Muscle layer of duodenum (tissue), 2 donors: ENCODE data around the gene INPP4B.

ENCODE experiments used
- H3K27ac ChIP-seq: one replicate; pipeline ENCODE4 v1.7.0; 2013; ENCODE audit warnings: mild to moderate bottlenecking, low read length
- H3K27me3 ChIP-seq: one replicate; pipeline ENCODE4 v1.7.0; 2013; ENCODE audit warnings: low read depth, mild to moderate bottlenecking, control low read depth, low read length
- H3K36me3 ChIP-seq, 2 donors: one replicate each; pipeline ENCODE4 v1.7.0; 2013; ENCODE audit warnings: low read length in 2 of 2, control low read depth in 1 of 2, mild to moderate bottlenecking in 1 of 2; ENCODE audit not compliant: insufficient read depth in 2 of 2, control insufficient read depth in 1 of 2
- H3K4me1 ChIP-seq, 2 donors: one replicate each; pipeline ENCODE4 v1.7.0; 2013; ENCODE audit warnings: low read length in 2 of 2, mild to moderate bottlenecking in 2 of 2, control low read depth in 1 of 2, moderate library complexity in 1 of 2; ENCODE audit not compliant: insufficient read depth in 2 of 2, control insufficient read depth in 1 of 2
- H3K4me3 ChIP-seq, 2 donors: one replicate each; pipeline ENCODE4 v1.7.0; 2013; ENCODE audit warnings: low read length in 2 of 2, low read depth in 1 of 2, mild to moderate bottlenecking in 1 of 2
- H3K9me3 ChIP-seq, 2 donors: one replicate each; pipeline ENCODE4 v1.7.0; 2013; ENCODE audit warnings: low read length in 2 of 2, control low read depth in 1 of 2, mild to moderate bottlenecking in 1 of 2; ENCODE audit not compliant: control insufficient read depth in 1 of 2
- donor health status: healthy.

INPP4B gene

GRCh38 chr4:142607976-142608375 is 238.1 kb downstream of the INPP4B start:
- no peak overlapping the region for H3K27ac ChIP-seq
- peaks cover 0 to 7% of the 10 kb centered on the region in 2 donors for H3K9me3 ChIP-seq
- no peaks in the 10 kb centered on the region for H3K36me3 ChIP-seq

GRCh38 chr4:142600952-142601351 is 245.1 kb downstream of the INPP4B start:
- Histone ChIP-seq H3K4me1 (no peaks in the 10 kb centered on the region), H3K9me3 (peaks cover 4 to 7% of the 10 kb centered on the region in 2 donors), H3K4me3 (no peak overlapping the region), H3K27me3 (no peaks in the 10 kb centered on the region), H3K27ac (no peak overlapping the region), H3K36me3 (no peaks in the 10 kb centered on the region)

More at GRCh38 chr4:142607976-142608375, 238.1 kb downstream of the INPP4B start:
- H3K27me3 ChIP-seq: no peaks in the 10 kb centered on the region
- H3K4me1 ChIP-seq: no peaks in the 10 kb centered on the region
- no peak overlapping the region for H3K4me3 ChIP-seq

- Histone ChIP-seq H3K9me3 (peaks cover 0 to 4% of the 10 kb centered on the region in 2 donors), H3K4me1 (no peaks in the 10 kb centered on the region), H3K27ac (no peak overlapping the region), H3K36me3 (no peaks in the 10 kb centered on the region), H3K4me3 (no peak overlapping the region), H3K27me3 (no peaks in the 10 kb centered on the region)
Observed at GRCh38 chr4:142598132-142598531, 248.0 kb downstream of the INPP4B start.

- Histone ChIP-seq H3K27me3 (no peaks in the 10 kb centered on the region), H3K27ac (no peak overlapping the region), H3K4me3 (no peak overlapping the region), H3K9me3 (peaks cover 0 to 4% of the 10 kb centered on the region in 2 donors), H3K36me3 (no peaks in the 10 kb centered on the region), H3K4me1 (no peaks in the 10 kb centered on the region)
Observed at GRCh38 chr4:142596595-142596994, 249.5 kb downstream of the INPP4B start.

GRCh38 chr4:142596121-142596520 is 250.0 kb downstream of the INPP4B start:
- no peaks in the 10 kb centered on the region for H3K4me1 ChIP-seq
- H3K27me3 ChIP-seq: no peaks in the 10 kb centered on the region
- no peak overlapping the region for H3K27ac ChIP-seq
- H3K4me3 ChIP-seq: no peak overlapping the region
- no peaks in the 10 kb centered on the region for H3K36me3 ChIP-seq
- H3K9me3 ChIP-seq: peaks cover 0 to 4% of the 10 kb centered on the region in 2 donors

GRCh38 chr4:142595222-142595871 is 250.8 kb downstream of the INPP4B start:
- Histone ChIP-seq H3K4me3 (no peak overlapping the region), H3K27me3 (no peaks in the 10 kb centered on the region), H3K9me3 (peaks cover 0 to 4% of the 10 kb centered on the region in 2 donors), H3K27ac (no peak overlapping the region), H3K4me1 (no peaks in the 10 kb centered on the region), H3K36me3 (no peaks in the 10 kb centered on the region)

- Histone ChIP-seq H3K27ac (no peak overlapping the region), H3K36me3 (no peaks in the 10 kb centered on the region)
Observed at GRCh38 chr4:142585411-142585810, 260.7 kb downstream of the INPP4B start.

GRCh38 chr4:142583708-142584107 is 262.4 kb downstream of the INPP4B start:
- Histone ChIP-seq H3K4me3 (no peak overlapping the region), H3K4me1 (no peaks in the 10 kb centered on the region), H3K27me3 (no peaks in the 10 kb centered on the region), H3K27ac (no peak overlapping the region), H3K9me3 (no peaks in the 10 kb centered on the region), H3K36me3 (no peaks in the 10 kb centered on the region)

More at GRCh38 chr4:142585411-142585810, 260.7 kb downstream of the INPP4B start:
- Histone ChIP-seq H3K4me1 (no peaks in the 10 kb centered on the region), H3K4me3 (no peak overlapping the region), H3K27me3 (no peaks in the 10 kb centered on the region), H3K9me3 (no peaks in the 10 kb centered on the region)

GRCh38 chr4:142582340-142582739 is 263.8 kb downstream of the INPP4B start:
- Histone ChIP-seq H3K27ac (no peak overlapping the region), H3K4me1 (no peaks in the 10 kb centered on the region), H3K36me3 (no peaks in the 10 kb centered on the region), H3K27me3 (no peaks in the 10 kb centered on the region), H3K9me3 (no peaks in the 10 kb centered on the region), H3K4me3 (no peak overlapping the region)

GRCh38 chr4:142581881-142582280 is 264.2 kb downstream of the INPP4B start:
- Histone ChIP-seq H3K36me3 (no peaks in the 10 kb centered on the region), H3K27ac (no peak overlapping the region), H3K4me3 (no peak overlapping the region), H3K9me3 (no peaks in the 10 kb centered on the region), H3K4me1 (no peaks in the 10 kb centered on the region), H3K27me3 (no peaks in the 10 kb centered on the region)

GRCh38 chr4:142579443-142579842 is 266.7 kb downstream of the INPP4B start:
- Histone ChIP-seq H3K36me3 (no peaks in the 10 kb centered on the region), H3K4me1 (no peaks in the 10 kb centered on the region), H3K9me3 (no peaks in the 10 kb centered on the region), H3K4me3 (no peak overlapping the region), H3K27me3 (no peaks in the 10 kb centered on the region), H3K27ac (no peak overlapping the region)

GRCh38 chr4:142574306-142574705 is 271.8 kb downstream of the INPP4B start:
- no peak overlapping the region for H3K27ac ChIP-seq
- no peaks in the 10 kb centered on the region for H3K27me3 ChIP-seq
- H3K4me1 ChIP-seq: no peaks in the 10 kb centered on the region
- no peaks in the 10 kb centered on the region for H3K9me3 ChIP-seq
- no peak overlapping the region for H3K4me3 ChIP-seq
- no peaks in the 10 kb centered on the region for H3K36me3 ChIP-seq
